ENCODE results near the gene OCA2.

- TF ChIP-seq EZH2 (IDR thresholded peaks at IDR 0.05; ENCODE audit: insufficient read depth, poor library complexity, severe bottlenecking) (no peak), EZH2phosphoT487 (IDR thresholded peaks at IDR 0.05; ENCODE audit: insufficient read depth, low read depth) (no peak)
These were observed 329.5 kb downstream of the OCA2 start for GRCh38 chr15:27769652-27770051.

Measured in GM23248 (cell line).